ENCODE results near the gene COPS6.

Gene COPS6

DNA sequence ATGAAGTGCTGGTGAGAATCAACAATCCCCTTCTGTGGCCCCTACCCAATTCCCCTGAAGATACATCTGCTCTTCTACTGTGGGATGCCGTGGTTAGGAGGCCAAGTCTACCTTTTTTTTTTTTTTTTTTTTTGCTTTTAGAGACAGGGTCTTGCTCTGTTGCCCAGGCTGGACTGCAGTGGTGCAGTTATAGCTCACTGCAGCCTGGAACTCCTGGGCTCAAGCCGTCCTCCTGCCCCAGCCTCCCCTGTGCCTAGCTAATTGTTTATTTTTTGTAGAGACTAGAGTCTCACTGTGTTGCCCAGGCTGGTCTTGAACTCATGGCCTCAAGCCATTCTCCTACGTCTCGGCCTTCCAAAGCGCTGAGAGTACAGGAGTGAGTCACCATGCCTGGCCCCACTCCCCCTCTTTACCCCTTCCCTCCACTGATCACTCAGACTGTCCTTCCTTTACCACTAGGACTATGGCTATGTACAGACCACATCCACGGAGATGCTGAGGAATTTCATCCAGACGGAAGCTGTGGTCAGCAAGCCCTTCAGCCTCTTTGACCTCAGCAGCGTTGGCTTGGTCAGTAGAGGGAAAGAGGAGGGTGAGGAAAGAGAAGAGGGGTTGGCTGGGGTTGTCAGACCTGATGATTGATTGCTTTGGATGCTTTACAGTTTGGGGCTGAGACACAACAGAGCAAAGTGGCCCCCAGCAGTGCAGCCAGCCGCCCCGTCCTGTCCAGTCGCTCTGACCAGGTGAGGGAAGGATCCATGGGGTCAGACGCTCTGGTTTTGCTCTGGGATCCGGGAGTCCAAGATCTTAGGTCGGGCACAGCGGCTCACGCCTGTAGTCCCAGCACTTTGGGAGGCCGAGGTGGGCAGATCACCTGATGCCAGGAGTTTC lies 14.4 kb downstream of the COPS6 start:
- DNase-seq (ENCODE audit: low spot score), result no peak

DNA sequence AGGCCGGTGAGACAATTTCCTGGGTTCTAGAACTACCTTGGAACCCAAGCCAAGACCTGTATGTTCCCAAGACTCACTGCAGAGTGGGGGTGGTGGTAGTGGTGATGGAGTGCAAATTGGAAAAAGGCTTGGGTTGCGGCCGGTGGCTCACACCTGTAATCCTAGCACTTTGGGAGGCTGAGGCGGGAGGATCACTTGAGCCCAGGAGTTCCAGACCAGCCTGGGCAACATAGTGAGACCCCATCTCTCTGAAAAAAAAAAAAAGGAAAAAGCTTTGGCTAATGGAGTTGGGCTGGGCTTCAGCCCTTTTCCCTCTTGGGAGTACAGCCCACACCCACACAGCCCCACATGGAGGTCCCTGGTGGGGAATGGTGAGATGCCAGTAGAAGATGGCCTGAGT lies 16.8 kb downstream of the COPS6 start:
- DNase-seq (ENCODE audit: low spot score), result no peak

DNA sequence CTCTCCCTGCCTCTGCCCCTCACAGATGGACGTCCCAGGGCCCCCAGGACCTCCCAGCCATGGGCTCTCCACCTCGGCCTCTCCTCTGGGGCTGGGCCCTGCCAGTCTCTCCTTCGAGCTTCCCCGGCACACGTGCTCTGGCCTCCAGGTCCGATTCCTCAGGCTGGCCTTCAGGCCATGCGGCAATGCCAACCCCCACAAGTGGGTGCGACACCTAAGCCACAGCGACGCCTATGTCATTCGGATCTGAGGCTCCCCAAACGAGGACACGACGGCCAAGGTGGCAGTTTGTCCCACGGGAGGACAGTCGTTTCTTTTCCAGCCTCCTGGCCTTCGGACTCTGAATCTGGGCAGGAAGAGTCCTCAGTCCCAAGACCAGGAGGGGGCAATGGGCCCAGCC lies 17.9 kb downstream of the COPS6 start:
- DNase-seq (ENCODE audit: low spot score), result no peak

DNA sequence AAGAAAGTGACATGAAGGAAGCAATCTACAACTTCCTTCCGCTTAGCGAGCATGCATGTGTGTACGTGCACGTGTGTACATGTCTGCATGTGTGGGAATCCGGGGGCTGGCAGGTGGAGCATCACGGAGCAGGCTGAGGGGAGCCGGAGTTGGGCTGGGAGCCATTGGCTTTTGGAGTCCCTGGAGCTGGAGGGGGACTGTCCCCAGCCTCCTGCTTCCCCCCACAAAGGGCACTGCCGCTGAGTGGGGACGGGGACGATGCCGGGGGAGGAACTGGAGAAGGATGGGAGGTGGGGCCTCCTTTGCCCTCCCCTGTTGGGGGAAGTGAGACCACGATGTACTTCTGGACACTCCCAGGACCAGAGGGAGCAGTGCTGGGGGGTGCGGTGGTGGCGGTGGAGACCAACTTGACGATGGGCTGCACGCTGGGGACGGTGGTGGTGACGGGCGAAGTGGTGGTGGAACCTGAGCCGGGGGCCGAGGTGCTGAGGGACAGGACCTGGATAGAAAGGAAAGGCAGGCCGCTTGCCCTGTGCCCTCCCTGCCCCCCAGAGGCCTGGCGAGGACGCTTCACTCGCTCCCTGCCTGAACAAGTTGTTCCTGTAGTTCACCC lies 18.5 kb downstream of the COPS6 start:
- DNase-seq (ENCODE audit: low spot score), result no peak

DNA sequence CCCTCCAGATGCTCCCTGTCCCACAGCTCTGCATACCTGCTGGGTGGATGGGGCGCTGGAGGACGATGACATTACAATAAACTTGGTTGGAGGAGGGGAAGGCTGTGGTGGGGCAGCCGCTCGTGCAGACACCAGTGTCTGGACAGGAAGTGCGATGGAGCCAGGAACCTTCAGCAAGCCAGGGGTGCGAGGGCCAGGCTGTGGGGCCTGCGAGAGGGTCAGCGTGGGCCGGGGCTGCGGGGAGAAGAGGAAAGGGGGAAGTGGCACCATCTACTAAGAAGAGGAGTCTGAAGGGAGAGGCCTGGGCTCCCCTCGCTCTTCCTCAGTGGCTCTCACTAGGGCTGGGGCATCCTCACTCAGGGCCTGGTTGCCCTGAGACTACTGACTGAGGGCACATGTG lies 19.1 kb downstream of the COPS6 start:
- no peak for DNase-seq (ENCODE audit: low spot score)

DNA sequence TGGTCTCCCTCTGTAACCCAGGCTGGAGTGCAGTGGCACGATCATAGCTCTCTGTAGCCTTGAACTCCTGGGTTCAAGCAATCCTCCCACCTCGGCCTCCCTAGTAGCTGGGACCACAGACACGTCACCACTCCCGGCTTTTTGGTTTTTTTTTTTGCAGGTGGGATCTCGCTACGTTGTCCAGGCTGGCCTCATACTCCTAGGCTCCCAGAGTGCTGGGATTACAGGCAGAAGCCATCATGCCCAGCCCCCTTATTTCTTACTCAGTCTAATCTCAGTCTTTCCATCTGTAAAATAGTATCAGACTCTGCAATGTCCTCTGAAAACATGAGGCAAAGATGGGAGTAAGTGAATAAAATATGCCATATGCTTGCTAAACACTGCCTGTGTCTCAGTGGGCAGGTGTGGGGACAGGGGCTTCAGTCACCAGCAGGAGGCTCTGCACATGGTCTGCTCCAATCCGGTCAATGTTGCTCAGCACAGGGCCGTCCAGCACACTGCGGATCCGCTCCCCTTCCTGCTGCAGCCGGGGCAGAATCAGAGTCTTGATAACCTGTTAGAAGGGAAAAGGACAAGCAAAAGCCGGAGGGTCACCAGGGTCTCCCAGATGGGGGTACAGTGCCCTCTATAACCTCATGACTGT lies 20.9 kb downstream of the COPS6 start:
- no peak for DNase-seq (ENCODE audit: low spot score)

DNA sequence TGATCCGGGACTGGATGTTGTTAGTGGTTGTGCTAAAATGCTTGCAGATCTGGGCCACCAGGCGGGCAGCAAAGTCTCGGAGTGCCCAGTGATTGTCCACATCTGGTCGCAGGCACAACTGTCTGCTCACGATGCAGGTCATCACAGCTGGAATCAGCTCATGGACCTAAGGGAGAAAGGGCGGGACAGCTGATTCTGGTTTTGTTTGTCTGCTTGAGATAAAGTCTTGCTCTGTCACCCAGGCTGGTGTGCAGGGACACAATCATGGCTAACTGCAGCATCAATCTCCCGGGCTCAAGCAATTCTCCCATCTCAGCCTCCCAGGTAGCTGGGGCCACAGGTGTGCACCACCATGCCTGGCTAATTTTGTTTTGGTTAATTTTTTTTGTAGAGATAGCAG lies 22.4 kb downstream of the COPS6 start:
- DNase-seq (ENCODE audit: low spot score), result no peak

DNA sequence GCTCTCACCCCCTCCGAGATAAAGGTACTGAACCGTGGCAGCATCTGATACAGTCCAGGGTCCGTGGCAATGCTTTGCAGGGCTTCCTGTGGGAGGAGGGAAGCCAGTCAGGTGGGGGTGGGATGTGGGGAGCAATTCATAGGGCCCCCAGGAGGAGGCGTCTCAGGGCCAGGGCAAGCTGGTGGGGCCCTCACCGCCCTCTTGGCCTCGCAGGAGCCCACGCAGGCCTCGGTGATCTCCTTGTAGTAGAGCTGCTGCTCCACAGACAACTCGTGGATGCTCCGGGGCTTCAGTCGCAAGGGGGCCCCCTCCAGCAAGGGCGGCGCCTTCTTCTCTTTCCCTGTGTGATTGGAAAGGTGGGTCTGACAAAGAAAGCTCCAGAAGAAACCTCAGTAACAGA lies 23.1 kb downstream of the COPS6 start:
- DNase-seq (ENCODE audit: low spot score), result no peak

DNA sequence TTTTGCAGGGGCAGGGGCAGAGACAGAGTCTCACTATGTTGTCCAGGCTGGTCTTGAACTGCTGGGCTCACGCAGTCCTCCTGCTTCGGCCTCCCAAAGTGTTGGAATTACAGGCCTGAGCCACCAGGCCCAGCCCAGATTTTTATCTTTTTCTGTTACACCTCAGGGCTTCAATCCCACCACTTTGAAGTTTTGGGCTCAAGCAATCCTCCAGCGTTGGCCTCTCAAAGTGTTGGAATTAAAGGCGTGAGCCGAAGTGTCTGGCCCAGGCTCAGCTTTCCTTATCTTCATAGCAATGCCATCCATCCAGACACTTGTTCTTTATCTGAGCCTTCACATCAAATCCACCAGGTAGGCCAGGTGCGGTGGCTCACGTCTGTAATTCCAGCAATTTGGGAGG lies 26.3 kb downstream of the COPS6 start:
- no peak for DNase-seq (ENCODE audit: low spot score)

DNA sequence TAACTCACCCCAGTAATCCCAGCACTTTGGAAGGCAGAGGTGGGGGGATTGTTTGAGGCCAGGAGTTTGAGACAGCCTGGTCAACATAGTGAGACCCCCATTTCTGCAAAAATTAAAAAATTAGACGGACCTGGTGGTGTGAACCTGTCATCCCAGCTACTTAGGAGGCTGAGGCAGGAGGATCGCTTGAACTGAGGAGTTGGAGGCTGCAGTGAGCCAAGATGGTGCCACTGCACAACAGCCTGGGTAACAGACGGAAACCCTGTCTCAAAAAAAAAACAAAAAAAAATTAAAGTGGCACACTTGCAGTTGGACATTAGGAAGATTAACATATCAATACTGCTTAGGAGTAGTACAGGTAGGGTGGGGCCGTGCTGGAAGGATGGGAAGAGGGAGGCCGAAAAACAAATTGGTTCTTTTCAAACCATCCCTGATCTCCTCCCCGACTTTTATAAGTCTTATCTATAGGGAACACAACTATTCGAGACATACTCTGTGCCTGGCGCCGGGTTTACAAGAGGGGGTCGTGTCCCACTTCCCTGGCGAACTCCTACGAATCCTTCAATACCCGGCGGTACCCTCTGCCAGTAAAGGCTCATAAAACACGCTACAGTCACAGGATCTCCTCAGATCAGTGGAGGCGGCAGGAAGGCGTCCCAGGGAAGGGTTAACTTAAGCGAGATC lies 29.8 kb downstream of the COPS6 start:
- no peak for DNase-seq (ENCODE audit: low spot score)

DNA sequence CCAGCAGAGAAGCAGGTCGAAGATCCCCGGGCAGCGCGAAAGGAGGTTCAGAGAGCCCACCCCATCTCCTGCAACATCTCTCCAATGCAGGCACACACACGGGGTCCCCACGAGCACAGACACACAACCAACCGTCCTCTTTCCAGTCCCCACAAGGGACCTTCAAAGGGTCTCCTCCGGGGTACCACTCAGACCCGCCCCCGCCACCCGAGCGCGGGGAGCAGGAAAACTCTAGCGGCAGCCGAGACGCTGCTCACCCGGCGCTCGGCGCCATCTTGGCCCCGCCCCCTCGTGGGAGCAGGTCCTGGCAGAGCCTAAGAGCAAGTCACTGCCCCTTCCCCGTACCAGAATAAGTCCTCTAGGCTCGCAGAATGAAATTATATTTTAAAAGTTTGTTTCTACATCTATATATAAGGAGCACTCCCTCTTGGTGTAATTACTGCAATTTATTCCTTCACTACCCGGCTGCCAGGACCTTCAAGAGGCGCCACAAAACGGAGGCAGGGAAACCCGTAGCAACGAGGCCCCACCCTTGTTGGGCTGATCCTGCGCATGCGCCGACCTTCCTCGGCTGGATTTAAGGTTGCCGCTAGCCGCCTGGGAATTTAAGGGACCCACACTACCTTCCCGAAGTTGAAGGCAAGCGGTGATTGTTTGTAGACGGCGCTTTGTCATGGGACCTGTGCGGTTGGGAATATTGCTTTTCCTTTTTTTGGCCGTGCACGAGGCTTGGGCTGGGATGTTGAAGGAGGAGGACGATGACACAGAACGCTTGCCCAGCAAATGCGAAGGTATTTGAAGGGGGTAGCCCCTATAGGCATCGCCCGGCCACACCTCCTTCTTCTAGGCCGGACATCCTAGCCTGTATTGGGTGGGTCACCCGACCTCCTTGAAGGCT lies 30.6 kb downstream of the COPS6 start, which contains the start of the genes CNPY4 and TAF6:
Gene CNPY4, plus strand, starts transcription at position 563 of the 898 bp plus-strand sequence. Its CDS starts 111 bp downstream, at position 674.
Gene TAF6, minus strand, starts transcription at position 287 of the 898 bp plus-strand sequence. CDS start 5,149 bp downstream, outside the sequence.
- DNase-seq (ENCODE audit: low spot score), result peak; percentile 98

DNA sequence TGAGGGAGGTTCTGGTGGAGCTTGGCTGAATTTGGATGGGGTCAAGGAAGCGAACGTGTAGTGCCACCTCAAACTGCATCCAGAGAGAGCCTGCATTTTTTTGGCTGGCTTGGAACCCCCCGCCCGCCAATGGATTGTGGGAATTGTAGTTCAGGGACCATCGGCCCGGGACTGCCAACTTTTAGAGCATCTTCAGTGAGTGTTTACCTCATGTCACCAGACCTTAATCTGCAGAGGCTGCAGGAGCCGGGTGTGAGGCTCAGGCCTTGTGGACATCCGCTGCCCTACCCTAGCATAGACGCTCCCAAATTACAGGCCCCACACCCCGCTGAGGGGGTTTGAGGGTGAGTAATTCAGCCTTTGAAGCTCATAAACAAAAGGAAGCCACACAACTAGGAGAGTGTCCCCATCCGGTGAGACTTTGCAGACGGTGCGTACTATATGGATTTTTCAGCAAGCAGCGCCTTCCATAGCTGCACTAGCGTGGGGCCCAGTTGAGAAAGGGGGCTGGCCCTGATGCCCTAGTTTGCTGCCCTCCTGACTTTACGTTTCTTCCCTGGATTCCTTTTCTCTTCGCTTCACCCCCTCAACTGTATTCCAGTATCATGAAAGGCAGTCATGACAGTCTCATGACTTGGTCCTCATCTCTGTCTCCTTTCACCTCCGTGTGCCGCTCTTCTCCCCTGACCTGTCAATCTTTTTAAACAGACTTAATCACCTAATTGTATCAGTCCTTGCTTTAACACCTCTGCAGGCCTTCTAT lies 31.4 kb downstream of the COPS6 start:
- DNase-seq (ENCODE audit: low spot score), result peak; percentile 92

DNA sequence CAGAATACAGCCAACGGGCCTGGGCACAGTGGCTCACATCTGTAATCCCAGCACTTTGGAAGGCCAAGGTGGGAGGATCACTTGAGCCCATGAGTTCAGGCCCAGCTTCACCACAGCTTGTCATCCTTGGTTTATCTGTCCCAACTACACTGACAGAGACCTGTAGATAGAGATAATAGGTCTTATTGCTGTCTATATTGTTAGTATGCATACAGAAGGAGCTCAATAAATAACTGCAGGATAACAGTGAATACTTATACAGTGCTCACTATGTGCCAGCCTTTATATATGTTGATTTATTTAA lies 31.9 kb downstream of the COPS6 start:
- no peak for DNase-seq (ENCODE audit: low spot score)

DNA sequence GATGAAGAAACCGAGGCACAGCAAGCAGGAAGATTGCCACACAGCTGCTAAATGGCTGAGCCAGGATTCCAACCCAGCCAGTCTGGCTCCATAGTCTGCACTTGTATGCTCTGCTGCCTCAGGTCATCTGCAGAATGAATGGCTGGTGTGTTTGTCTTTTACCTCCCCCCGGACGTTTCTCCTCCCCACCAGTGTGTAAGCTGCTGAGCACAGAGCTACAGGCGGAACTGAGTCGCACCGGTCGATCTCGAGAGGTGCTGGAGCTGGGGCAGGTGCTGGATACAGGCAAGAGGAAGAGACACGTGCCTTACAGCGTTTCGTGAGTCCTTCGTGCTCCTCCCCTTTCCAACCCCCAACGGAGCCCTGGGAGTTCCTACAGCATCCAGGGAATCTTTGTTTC lies 33.3 kb downstream of the COPS6 start:
- DNase-seq (ENCODE audit: low spot score), result peak; percentile 6

DNA sequence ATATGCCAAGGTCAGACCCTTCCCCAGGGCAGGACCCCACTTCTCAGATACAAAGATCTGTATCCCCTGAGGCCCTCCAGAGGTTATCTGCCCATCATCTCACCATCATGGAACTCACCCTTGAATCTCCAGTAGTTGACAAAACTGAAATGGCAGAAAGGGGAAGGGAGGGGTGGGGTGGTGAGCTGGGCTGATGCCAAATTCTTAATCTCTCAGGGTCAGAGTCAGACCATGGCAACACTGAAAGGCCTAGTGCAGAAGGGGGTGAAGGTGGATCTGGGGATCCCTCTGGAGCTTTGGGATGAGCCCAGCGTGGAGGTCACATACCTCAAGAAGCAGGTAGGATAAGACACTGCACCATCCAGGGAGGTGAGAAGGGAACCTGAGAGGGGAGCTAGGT lies 33.8 kb downstream of the COPS6 start:
- DNase-seq (ENCODE audit: low spot score), result peak; percentile 16

DNA sequence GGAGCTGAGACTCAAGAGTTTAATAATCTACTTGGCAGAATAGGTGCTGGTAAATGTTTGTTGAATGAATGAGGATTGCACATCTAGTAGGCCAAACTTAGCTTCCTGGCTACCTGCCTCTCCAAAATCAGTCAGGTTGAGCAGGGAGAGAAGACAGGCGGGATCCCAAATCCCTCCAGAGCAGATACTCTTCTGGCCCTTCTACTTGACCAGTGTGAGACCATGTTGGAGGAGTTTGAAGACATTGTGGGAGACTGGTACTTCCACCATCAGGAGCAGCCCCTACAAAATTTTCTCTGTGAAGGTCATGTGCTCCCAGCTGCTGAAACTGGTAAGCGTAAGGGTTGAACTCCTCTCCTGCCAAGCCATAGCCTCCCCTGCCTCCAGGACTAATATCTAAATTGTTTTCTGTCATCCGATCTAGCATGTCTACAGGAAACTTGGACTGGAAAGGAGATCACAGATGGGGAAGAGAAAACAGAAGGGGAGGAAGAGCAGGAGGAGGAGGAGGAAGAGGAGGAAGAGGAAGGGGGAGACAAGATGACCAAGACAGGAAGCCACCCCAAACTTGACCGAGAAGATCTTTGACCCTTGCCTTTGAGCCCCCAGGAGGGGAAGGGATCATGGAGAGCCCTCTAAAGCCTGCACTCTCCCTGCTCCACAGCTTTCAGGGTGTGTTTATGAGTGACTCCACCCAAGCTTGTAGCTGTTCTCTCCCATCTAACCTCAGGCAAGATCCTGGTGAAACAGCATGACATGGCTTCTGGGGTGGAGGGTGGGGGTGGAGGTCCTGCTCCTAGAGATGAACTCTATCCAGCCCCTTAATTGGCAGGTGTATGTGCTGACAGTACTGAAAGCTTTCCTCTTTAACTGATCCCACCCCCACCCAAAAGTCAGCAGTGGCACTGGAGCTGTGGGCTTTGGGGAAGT lies 35.8 kb downstream of the COPS6 start:
- DNase-seq (ENCODE audit: low spot score), result no peak

DNA sequence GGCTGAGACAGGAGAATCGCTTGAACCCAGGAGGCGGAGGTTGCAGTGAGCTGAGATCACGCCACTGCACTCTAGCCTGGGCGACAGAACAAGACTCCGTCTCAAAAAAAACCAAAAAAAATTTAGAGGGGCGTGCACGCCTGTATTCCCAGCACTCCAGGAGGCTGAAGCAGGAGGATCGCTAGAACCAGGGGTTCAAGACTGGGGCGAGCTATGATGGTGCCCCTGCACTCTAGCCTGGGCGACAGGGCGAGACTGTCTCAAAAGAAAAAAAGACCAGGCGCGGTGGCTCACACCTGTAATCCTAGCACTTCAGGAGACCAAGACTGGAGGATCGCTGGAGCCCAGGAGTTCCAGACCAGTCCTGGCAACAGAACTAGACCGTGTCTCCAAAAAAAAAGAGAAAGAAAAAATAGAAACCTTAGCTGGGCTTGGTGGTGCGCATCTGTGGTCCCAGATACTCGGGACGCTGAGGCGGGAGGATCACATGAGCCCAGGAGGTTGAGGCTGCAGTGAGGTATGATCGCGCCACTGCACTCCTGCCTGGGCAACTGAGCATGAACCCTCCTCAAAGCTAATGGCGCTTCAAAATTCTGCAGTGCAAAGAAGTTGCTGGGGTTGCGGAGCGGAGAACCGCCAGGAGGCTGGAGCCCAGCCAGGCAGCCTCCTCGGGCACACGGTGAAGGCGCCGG lies 37.6 kb downstream of the COPS6 start:
- DNase-seq (ENCODE audit: low spot score), result no peak

DNA sequence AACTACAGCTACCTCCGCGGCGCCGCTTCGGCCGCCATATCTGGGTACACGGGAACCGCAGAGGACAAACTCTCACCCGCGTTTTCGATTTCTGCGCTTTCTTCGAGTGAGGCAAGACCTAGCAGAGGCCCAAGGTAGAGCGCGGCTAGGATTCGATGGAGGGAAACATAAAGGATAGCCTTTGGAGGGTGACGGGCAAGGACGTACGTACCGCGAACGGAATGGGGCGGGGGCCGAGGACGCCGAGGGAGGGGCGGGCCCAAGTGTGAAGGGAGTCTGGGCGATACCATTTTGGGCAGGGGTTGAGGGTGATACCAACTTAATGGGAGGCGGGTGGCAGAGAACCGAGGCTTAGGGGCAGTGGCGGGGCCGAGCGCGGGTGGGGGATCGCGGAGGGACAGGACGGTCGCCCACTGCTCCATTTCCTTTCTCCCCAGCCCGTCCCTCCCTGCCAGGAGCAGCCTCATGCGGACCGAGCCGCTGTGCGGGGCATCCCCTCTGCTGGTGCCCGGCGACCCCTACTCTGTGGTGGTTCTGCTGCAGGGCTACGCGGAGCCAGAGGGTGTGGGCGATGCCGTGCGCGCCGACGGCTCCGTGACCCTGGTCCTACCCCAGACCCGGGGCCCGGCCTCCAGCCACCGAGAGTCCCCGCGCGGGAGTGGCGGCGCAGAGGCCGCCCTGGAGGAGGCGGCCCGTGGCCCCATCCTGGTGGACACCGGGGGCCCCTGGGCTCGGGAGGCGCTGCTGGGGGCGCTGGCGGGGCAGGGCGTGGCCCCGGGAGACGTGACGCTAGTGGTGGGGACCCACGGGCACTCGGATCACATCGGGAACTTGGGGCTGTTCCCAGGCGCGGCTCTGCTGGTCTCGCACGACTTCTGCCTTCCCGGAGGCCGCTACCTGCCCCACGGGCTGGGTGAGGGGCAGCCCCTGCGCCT lies 38.4 kb downstream of the COPS6 start, which contains the start of gene MBLAC1:
Gene MBLAC1, plus strand, starts transcription at position 37 of the 935 bp plus-strand sequence. Its CDS starts 429 bp downstream, at position 466.
- DNase-seq (ENCODE audit: low spot score), result peak; percentile 96

All from NAMALWA (cell line).